PC-3 (cell line): ENCODE measurements around the gene CEP70. TPM values are rescaled to one million over a fixed set of nuclear protein-coding genes. Genes with fewer than 3 reads are reported as not detected.
"Not testable (repeated sequence)": the region's sequence is repeated elsewhere in the genome, so short reads cannot be mapped to it uniquely, and the experiment has no call there.

Source experiments
- ATAC-seq: fragments of 200-7000 bp; cut with Tn5 transposase; 2 replicates; pipeline ENCODE4 v1.9.1; 2020; ENCODE audit warnings: mild to moderate bottlenecking, moderate library complexity
- BruUV-seq: library from RNA; stranded (reverse); fragments of 400-500 nt; replicated peaks from 2 replicates; lab custom pipeline; 2021; lab: Mats Ljungman, UMichigan
- CTCF ChIA-PET: fragments of 300-600 bp; sonication (Branson Sonifier 250); formaldehyde crosslinking; loops from one replicate; lab custom pipeline; 2022; ENCODE audit warnings: antibody characterized with exemption; lab: Charles Lee
- POLR2A ChIA-PET: fragments of 300-600 bp; sonication (Branson Sonifier 250); formaldehyde crosslinking; loops from one replicate; lab custom pipeline; 2022; ENCODE audit warnings: antibody characterized with exemption; ENCODE audit not compliant: unreplicated experiment; lab: Charles Lee
- DNase-seq: peaks from one replicate; pipeline ENCODE4 v3.0.0-alpha.2; 2015
- H2AFZ ChIP-seq: fragments of 300-600 bp; sonication (generic); 2 replicates; pipeline ENCODE4 v1.6.0; 2016; ENCODE audit warnings: antibody characterized with exemption, low read length
- H3F3A ChIP-seq: fragments of 300-600 bp; sonication (generic); one replicate; pipeline ENCODE4 v1.6.0; 2017; ENCODE audit warnings: antibody characterized with exemption, low read length, control low read depth, mild to moderate bottlenecking; ENCODE audit not compliant: unreplicated experiment
- H3K27ac ChIP-seq: fragments of 300-600 bp; sonication (generic); 2 replicates; pipeline ENCODE4 v1.5.1; 2016; ENCODE audit warnings: mild to moderate bottlenecking, low read length
- H3K27me3 ChIP-seq: fragments of 300-600 bp; sonication (generic); 2 replicates; pipeline ENCODE4 v1.6.1; 2016; ENCODE audit warnings: low read length, mixed read lengths
- H3K36me3 ChIP-seq: fragments of 300-600 bp; sonication (generic); 2 replicates; pipeline ENCODE4 v1.6.1; 2016; ENCODE audit warnings: low read depth, mixed run types, low read length, mixed read lengths
- H3K4me1 ChIP-seq: fragments of 300-600 bp; sonication (generic); 2 replicates; pipeline ENCODE4 v1.5.1; 2016; ENCODE audit warnings: low read length; ENCODE audit not compliant: insufficient read depth
- H3K4me2 ChIP-seq: fragments of 300-600 bp; sonication (generic); 2 replicates; pipeline ENCODE4 v1.6.0; 2016; ENCODE audit warnings: low read length
- H3K4me3 ChIP-seq: fragments of 300-600 bp; sonication (generic); 2 replicates; pipeline ENCODE4 v1.5.1; 2016; ENCODE audit warnings: mild to moderate bottlenecking, low read length, mixed read lengths
- H3K79me2 ChIP-seq: fragments of 300-600 bp; sonication (generic); 2 replicates; pipeline ENCODE4 v1.6.1; 2017; ENCODE audit warnings: low read length, mixed read lengths
- H3K9ac ChIP-seq: fragments of 300-600 bp; sonication (generic); 2 replicates; pipeline ENCODE4 v1.6.0; 2016; ENCODE audit warnings: mild to moderate bottlenecking, low read length
- H3K9me2 ChIP-seq: fragments of 300-600 bp; sonication (generic); replicated peaks from 2 replicates; pipeline ENCODE4 v1.6.1; 2016; ENCODE audit warnings: mixed run types, low read length, mixed read lengths
- H3K9me3 ChIP-seq: fragments of 300-600 bp; sonication (generic); 2 replicates; pipeline ENCODE4 v1.6.1; 2016; ENCODE audit warnings: low read length, mixed read lengths
- H4K20me1 ChIP-seq: fragments of 300-600 bp; sonication (generic); 2 replicates; pipeline ENCODE4 v1.6.1; 2016; ENCODE audit warnings: low read length, mixed read lengths
- EZH2 ChIP-seq: fragments of 300-600 bp; sonication (generic); IDR thresholded peaks from one replicate; pipeline ENCODE4 v1.6.1; 2017; ENCODE audit warnings: antibody characterized with exemption, mild to moderate bottlenecking, low read length; ENCODE audit not compliant: unreplicated experiment
- EZH2phosphoT487 ChIP-seq: fragments of 300-600 bp; sonication (generic); IDR thresholded peaks from 2 replicates; pipeline ENCODE4 v1.6.1; 2018; ENCODE audit warnings: mild to moderate bottlenecking, antibody characterized with exemption, low read length, borderline replicate concordance
- intact Hi-C: fragments of 100-400 bp; cut with micrococcal nuclease; formaldehyde crosslinking; loops from 2 replicates; pipeline ENCODE4 v1.9.0; 2023
- total RNA-seq: library from RNA; depleted of rRNA; stranded (reverse); fragments of >200 nt; gene quantifications from 2 replicates; pipeline ENCODE4 v1.2.3, GENCODE V29; 2014
- TF ChIP-seq, protein P1 (sequence below): fragments of 300-600 bp; sonication (generic); conservative IDR thresholded peaks from 2 replicates; pipeline ENCODE4 v1.5.1; 2017; ENCODE audit warnings: antibody characterized with exemption, low read depth, mild to moderate bottlenecking, low read length

The CEP70 gene
- total RNA-seq, 1 experiment from 2014 or later: 16.7 TPM

DNA sequence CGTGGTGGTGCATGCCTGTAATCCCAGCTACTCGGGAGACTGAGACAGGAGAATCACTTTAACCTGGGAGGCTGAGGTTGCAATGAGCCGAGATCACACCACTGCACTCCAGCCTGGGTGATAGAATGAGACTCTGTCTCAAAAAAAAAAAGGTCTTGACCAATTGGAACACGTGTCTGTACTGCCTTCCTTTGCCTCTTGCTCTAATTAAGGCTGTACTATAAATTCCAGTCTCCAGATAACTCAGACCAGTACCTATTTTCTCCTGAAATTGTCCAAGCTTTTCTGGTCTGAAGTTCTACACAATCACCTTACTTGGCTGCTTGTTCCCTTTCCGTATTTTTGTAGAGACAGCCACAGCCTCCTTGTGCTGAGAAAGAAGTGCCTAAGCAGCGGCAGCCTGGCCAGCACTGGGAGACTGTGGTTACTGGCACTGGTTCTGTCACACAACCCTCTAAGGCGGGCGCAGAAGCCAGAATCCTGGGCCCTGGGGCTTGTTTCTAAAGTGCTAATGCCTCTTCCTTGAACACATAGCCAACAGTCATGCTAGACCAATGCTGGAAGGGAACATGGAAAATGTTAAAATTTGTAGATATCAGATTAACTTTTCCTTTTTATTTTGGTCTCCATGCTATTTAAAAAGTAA is 6.2 kb upstream of the CEP70 start:
- TF ChIP-seq, protein P1, sequence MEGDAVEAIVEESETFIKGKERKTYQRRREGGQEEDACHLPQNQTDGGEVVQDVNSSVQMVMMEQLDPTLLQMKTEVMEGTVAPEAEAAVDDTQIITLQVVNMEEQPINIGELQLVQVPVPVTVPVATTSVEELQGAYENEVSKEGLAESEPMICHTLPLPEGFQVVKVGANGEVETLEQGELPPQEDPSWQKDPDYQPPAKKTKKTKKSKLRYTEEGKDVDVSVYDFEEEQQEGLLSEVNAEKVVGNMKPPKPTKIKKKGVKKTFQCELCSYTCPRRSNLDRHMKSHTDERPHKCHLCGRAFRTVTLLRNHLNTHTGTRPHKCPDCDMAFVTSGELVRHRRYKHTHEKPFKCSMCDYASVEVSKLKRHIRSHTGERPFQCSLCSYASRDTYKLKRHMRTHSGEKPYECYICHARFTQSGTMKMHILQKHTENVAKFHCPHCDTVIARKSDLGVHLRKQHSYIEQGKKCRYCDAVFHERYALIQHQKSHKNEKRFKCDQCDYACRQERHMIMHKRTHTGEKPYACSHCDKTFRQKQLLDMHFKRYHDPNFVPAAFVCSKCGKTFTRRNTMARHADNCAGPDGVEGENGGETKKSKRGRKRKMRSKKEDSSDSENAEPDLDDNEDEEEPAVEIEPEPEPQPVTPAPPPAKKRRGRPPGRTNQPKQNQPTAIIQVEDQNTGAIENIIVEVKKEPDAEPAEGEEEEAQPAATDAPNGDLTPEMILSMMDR: no peak
- TF ChIP-seq EZH2 (no peak), EZH2phosphoT487 (no peak)
- no peaks in the 10 kb centered on the region for H3K27me3 ChIP-seq
- no peaks in the 10 kb centered on the region for H3K36me3 ChIP-seq
- intact Hi-C loops: no loop called here
- CTCF ChIA-PET: no interaction called here
- no peaks in the 10 kb centered on the region for H3K79me2 ChIP-seq
- no peaks in the 10 kb centered on the region for H3K9me3 ChIP-seq
- H3K4me3 ChIP-seq: no peak overlapping the region
- ATAC-seq (no peak), DNase-seq (no peak)
- H3K27ac ChIP-seq: no peak overlapping the region
- 0 out of 2 replicates have a peak, but pooled peaks cover under 1% of the 10 kb centered on the region for H3K4me1 ChIP-seq
- no peak overlapping the region for H3K9ac ChIP-seq
- H3K4me2 ChIP-seq: no peak overlapping the region
- no peaks in the 10 kb centered on the region for H3F3A ChIP-seq
- no peaks in the 10 kb centered on the region for H3K9me2 ChIP-seq
- POLR2A ChIA-PET: no interaction called here
- H4K20me1 ChIP-seq: no peaks in the 10 kb centered on the region
- no TSS peak for BruUV-seq
- H2AFZ ChIP-seq: no peak overlapping the region

GRCh38 chr3:138598534-138598933 is 4.5 kb upstream of the CEP70 start:
- intact Hi-C loops: no loop called here
- Histone ChIP-seq H3K9ac (no peak overlapping the region), H3K4me2 (no peak overlapping the region), H3F3A (no peaks in the 10 kb centered on the region), H3K9me2 (no peaks in the 10 kb centered on the region), H3K36me3 (no peaks in the 10 kb centered on the region), H3K4me1 (0 out of 2 replicates have a peak, but pooled peaks cover 5% of the 10 kb centered on the region), H3K79me2 (no peaks in the 10 kb centered on the region), H3K9me3 (no peaks in the 10 kb centered on the region), H3K4me3 (no peak overlapping the region), H3K27me3 (no peaks in the 10 kb centered on the region), H2AFZ (no peak overlapping the region), H4K20me1 (no peaks in the 10 kb centered on the region), H3K27ac (no peak overlapping the region)
- CTCF ChIA-PET: no interaction called here
- POLR2A ChIA-PET: no interaction called here
- no TSS peak for BruUV-seq
- ATAC-seq: no peak
- no peak for DNase-seq
- TF ChIP-seq, protein P1: no peak
- no peak for TF ChIP-seq EZH2

GRCh38 chr3:138597186-138597976 is 3.3 kb upstream of the CEP70 start:
- POLR2A ChIA-PET, CTCF ChIA-PET, H3K4me1 ChIP-seq, H3K9me2 ChIP-seq, DNase-seq, H3K27me3 ChIP-seq, H3F3A ChIP-seq, H4K20me1 ChIP-seq, H3K9ac ChIP-seq, intact Hi-C loops, H3K9me3 ChIP-seq, H3K36me3 ChIP-seq, H3K79me2 ChIP-seq, H2AFZ ChIP-seq, BruUV-seq, H3K27ac ChIP-seq, H3K4me2 ChIP-seq, ATAC-seq, H3K4me3 ChIP-seq: not testable (repeated sequence)
